OCI-LY1 (cell line): Measurements from ENCODE around the gene SULF2.

ENCODE experiments used
- H2AFZ ChIP-seq: fragments of 200-600 bp; sonication (generic), shearing (Covaris generic); 2 replicates; pipeline ENCODE4 v1.6.0; 2014; ENCODE audit warnings: antibody characterized with exemption, mild to moderate bottlenecking, low read length
- H3F3A ChIP-seq: fragments of 200-600 bp; sonication (generic), shearing (Covaris generic); 2 replicates; pipeline ENCODE4 v1.6.0; 2014; ENCODE audit warnings: mild to moderate bottlenecking, antibody characterized with exemption, low read length, moderate library complexity; ENCODE audit not compliant: insufficient read depth
- H3K27ac ChIP-seq: fragments of 200-600 bp; sonication (generic); 2 replicates; pipeline ENCODE4 v1.5.1; 2014; ENCODE audit warnings: low read length, mixed run types, mild to moderate bottlenecking, low read depth; ENCODE audit not compliant: poor library complexity, severe bottlenecking
- H3K27me3 ChIP-seq: fragments of 200-600 bp; sonication (generic); 2 replicates; pipeline ENCODE4 v1.6.0; 2014; ENCODE audit warnings: antibody characterized with exemption, mild to moderate bottlenecking, low read length, moderate library complexity; ENCODE audit not compliant: insufficient read depth
- H3K36me3 ChIP-seq: fragments of 200-600 bp; sonication (generic); 2 replicates; pipeline ENCODE4 v1.6.1; 2014; ENCODE audit warnings: mild to moderate bottlenecking, antibody characterized with exemption, low read length, moderate library complexity, mixed read lengths; ENCODE audit not compliant: insufficient read depth
- H3K4me1 ChIP-seq: fragments of 200-600 bp; sonication (generic); 2 replicates; pipeline ENCODE4 v1.5.1; 2014; ENCODE audit warnings: mild to moderate bottlenecking, low read length, moderate library complexity; ENCODE audit not compliant: insufficient read depth, severe bottlenecking
- H3K4me2 ChIP-seq: fragments of 200-600 bp; sonication (generic), shearing (Covaris generic); 2 replicates; pipeline ENCODE4 v1.6.1; 2014; ENCODE audit warnings: low read length
- H3K4me3 ChIP-seq: fragments of 200-600 bp; sonication (generic); 2 replicates; pipeline ENCODE4 v1.5.1; 2014; ENCODE audit warnings: low read length, low read depth, mild to moderate bottlenecking, mixed read lengths; ENCODE audit not compliant: poor library complexity, severe bottlenecking
- H3K79me2 ChIP-seq: fragments of 200-600 bp; shearing (Covaris generic); 2 replicates; pipeline ENCODE4 v1.6.1; 2016; ENCODE audit warnings: mixed run types, low read length, mixed read lengths; ENCODE audit not compliant: insufficient read depth
- H3K9ac ChIP-seq: fragments of 200-600 bp; sonication (generic), shearing (Covaris generic); 2 replicates; pipeline ENCODE4 v1.6.1; 2014; ENCODE audit warnings: mild to moderate bottlenecking, low read length, mixed read lengths
- H3K9me2 ChIP-seq: fragments of 200-600 bp; sonication (generic), shearing (Covaris generic); 2 replicates; pipeline ENCODE4 v1.6.1; 2014; ENCODE audit warnings: low read depth, mild to moderate bottlenecking, low read length, mixed read lengths
- H3K9me3 ChIP-seq: fragments of 200-600 bp; shearing (Covaris generic); 2 replicates; pipeline ENCODE4 v1.6.1; 2014; ENCODE audit warnings: low read length, mixed read lengths
- H4K20me1 ChIP-seq: fragments of 200-600 bp; sonication (generic), shearing (Covaris generic); 2 replicates; pipeline ENCODE4 v1.6.0; 2016; ENCODE audit warnings: mild to moderate bottlenecking, low read length; ENCODE audit not compliant: insufficient read depth
- CTCF ChIP-seq: fragments of 200-600 bp; sonication (generic), shearing (Covaris generic); IDR thresholded peaks from 2 replicates; pipeline ENCODE4 v1.5.1; 2017; ENCODE audit warnings: mild to moderate bottlenecking, antibody characterized with exemption, low read length, moderate library complexity, mixed read lengths
- EZH2 ChIP-seq: fragments of 200-600 bp; sonication (generic), shearing (Covaris generic); IDR thresholded peaks from 2 replicates; pipeline ENCODE4 v1.8.0; 2017; ENCODE audit warnings: borderline replicate concordance, mixed run types, mild to moderate bottlenecking, antibody characterized with exemption, low read length, moderate library complexity, mixed read lengths

Gene SULF2

GRCh38 chr20:47631078-47631477 lies 154.2 kb downstream of the SULF2 start:
- Histone ChIP-seq H3K9me2 (no peaks in the 10 kb centered on the region), H3K9me3 (no peaks in the 10 kb centered on the region), H3K27ac (no peak overlapping the region), H4K20me1 (0 out of 2 replicates have a peak, but pooled peaks cover 2% of the 10 kb centered on the region), H3K4me1 (no peaks in the 10 kb centered on the region), H3F3A (0 out of 2 replicates have a peak, but pooled peaks cover 4% of the 10 kb centered on the region), H3K9ac (no peak overlapping the region), H3K36me3 (peaks cover 99% of the 10 kb centered on the region), H3K27me3 (no peaks in the 10 kb centered on the region), H3K4me3 (no peak overlapping the region), H2AFZ (no peak overlapping the region), H3K4me2 (no peak overlapping the region), H3K79me2 (no peaks in the 10 kb centered on the region)
- TF ChIP-seq CTCF (no peak), EZH2 (no peak)

GRCh38 chr20:47629907-47630306 lies 155.4 kb downstream of the SULF2 start:
- Histone ChIP-seq H3K79me2 (no peaks in the 10 kb centered on the region), H3K36me3 (peaks cover 100% of the 10 kb centered on the region), H3K9me3 (no peaks in the 10 kb centered on the region), H3K9ac (no peak overlapping the region), H4K20me1 (no peaks in the 10 kb centered on the region), H3K4me1 (no peaks in the 10 kb centered on the region), H3K27me3 (no peaks in the 10 kb centered on the region), H3K4me3 (no peak overlapping the region), H3K4me2 (no peak overlapping the region), H3F3A (0 out of 2 replicates have a peak, but pooled peaks cover 4% of the 10 kb centered on the region), H3K9me2 (no peaks in the 10 kb centered on the region), H2AFZ (no peak overlapping the region), H3K27ac (no peak overlapping the region)
- TF ChIP-seq EZH2 (no peak), CTCF (no peak)

- Histone ChIP-seq H3K36me3 (peaks cover 100% of the 10 kb centered on the region), H3K4me3 (no peak overlapping the region), H3K9ac (no peak overlapping the region), H3K9me3 (no peaks in the 10 kb centered on the region), H3F3A (no peaks in the 10 kb centered on the region), H3K4me1 (no peaks in the 10 kb centered on the region), H3K27me3 (no peaks in the 10 kb centered on the region), H3K9me2 (no peaks in the 10 kb centered on the region), H2AFZ (no peak overlapping the region), H3K27ac (no peak overlapping the region), H3K4me2 (no peak overlapping the region), H4K20me1 (no peaks in the 10 kb centered on the region), H3K79me2 (0 out of 2 replicates have a peak, but pooled peaks cover 7% of the 10 kb centered on the region)
- no peak for TF ChIP-seq CTCF
- TF ChIP-seq EZH2, result no peak
Observed at GRCh38 chr20:47627540-47627939, 157.7 kb downstream of the SULF2 start.
